Esophagus squamous epithelium (tissue), 5 donors: ENCODE data around the gene RAB40B. TPM values are rescaled to one million over a fixed set of nuclear protein-coding genes. Genes with fewer than 3 reads are reported as not detected.

Experiments used
- DNase-seq: peaks from one replicate; lab custom pipeline; 2025; lab: John Stamatoyannopoulos, UW
- H3K27ac ChIP-seq, 4 donors: fragments of 200-600 bp; sonication (generic); one replicate each; pipeline ENCODE4 v1.5.1; 2016 to 2019; ENCODE audit warnings: mild to moderate bottlenecking in 1 of 4
- H3K27me3 ChIP-seq, 4 donors: fragments of 200-600 bp; sonication (generic); 1 replicate in 3 of 4; 2 replicates in 1 of 4; pipeline versions ENCODE4 v1.5.1 to v1.6.0; 2017 to 2021; ENCODE audit warnings: antibody characterized with exemption in 1 of 4
- H3K36me3 ChIP-seq, 3 donors: fragments of 200-600 bp; sonication (generic); one replicate each; pipeline ENCODE4 v1.5.1; 2016 to 2019
- H3K4me1 ChIP-seq, 3 donors: fragments of 200-600 bp; sonication (generic); one replicate each; pipeline ENCODE4 v1.5.1; 2017 to 2019
- H3K4me3 ChIP-seq, 4 donors: fragments of 200-600 bp; sonication (generic); 1 replicate in 3 of 4; 2 replicates in 1 of 4; pipeline ENCODE4 v1.5.1; 2016 to 2019; ENCODE audit warnings: mild to moderate bottlenecking in 2 of 4, moderate library complexity in 1 of 4
- H3K9me3 ChIP-seq, 3 donors: fragments of 200-600 bp; sonication (generic); one replicate each; pipeline ENCODE4 v1.5.1; 2016 to 2019
- CTCF ChIP-seq, 6 experiments: fragments of 450-650 bp in 4 of 6; fragments of 200-600 bp in 2 of 6; sonication (generic) in 2 of 6; IDR thresholded peaks; one replicate each; pipeline ENCODE4 v1.5.1; 2016 to 2019; ENCODE audit warnings: antibody characterized with exemption in 6 of 6, mild to moderate bottlenecking in 4 of 6, moderate library complexity in 4 of 6
- POLR2A ChIP-seq, 4 donors: fragments of 450-650 bp; IDR thresholded peaks; one replicate each; pipeline ENCODE4 v1.6.1; 2017; ENCODE audit warnings: antibody characterized with exemption in 4 of 4, mild to moderate bottlenecking in 4 of 4, moderate library complexity in 3 of 4
- WGBS, 2 donors: methylation state at CpG; one replicate each; pipeline ENCODE4 v1.1.5; 2018; 5-methylcytosine and 5-hydroxymethylcytosine counted together
- intact Hi-C: fragments of 100-400 bp; cut with DNase I; formaldehyde crosslinking; loops from one replicate; pipeline ENCODE4 v1.15.0; 2022
- total RNA-seq, 4 donors: library from RNA; depleted of rRNA; stranded (reverse); fragments of >200 nt; gene quantifications; one replicate each; pipeline ENCODE4 v1.1.0, GENCODE V29; 2016
- donor health status: DM: yes; HTN: yes; CAD: no.

Gene RAB40B
- total RNA-seq, 4 donors from 2014 or later = 3.4 to 20.8 (median 9.8) TPM

GRCh38 chr17:82636626-82637598 is 61.6 kb downstream of the RAB40B start:
- no peaks in the 10 kb centered on the region for H3K27me3 ChIP-seq
- peak overlapping the region in 1 of 4 donors; percentile 9 for H3K4me3 ChIP-seq
- 54 to 58% methylated on average over 14 to 16 of the region's 16 CpGs for WGBS, 2 donors
- peaks cover 0 to 78% (median 6%) of the 10 kb centered on the region in 3 donors for H3K36me3 ChIP-seq
- intact Hi-C loops = no loop called here
- DNase-seq = no peak
- H3K27ac ChIP-seq = peak overlapping the region; percentile 73 to 90 (median 85)
- H3K4me1 ChIP-seq = peaks cover 0 to 60% (median 8%) of the 10 kb centered on the region in 3 donors
- TF ChIP-seq CTCF (IDR thresholded peaks at IDR 0.05) (no peak), POLR2A (IDR thresholded peaks at IDR 0.05) (no peak)
- H3K9me3 ChIP-seq = peaks cover 0 to 10% (median 0%) of the 10 kb centered on the region in 3 donors

- no peak for TF ChIP-seq CTCF (IDR thresholded peaks at IDR 0.05)
- TF ChIP-seq POLR2A (IDR thresholded peaks at IDR 0.05) = no peak
- Histone ChIP-seq H3K36me3 (peaks cover 9 to 80% (median 14%) of the 10 kb centered on the region in 3 donors), H3K4me1 (peaks cover 0 to 40% (median 8%) of the 10 kb centered on the region in 3 donors), H3K27me3 (no peaks in the 10 kb centered on the region), H3K4me3 (no peak overlapping the region), H3K27ac (no peak overlapping the region), H3K9me3 (peaks cover 0 to 10% (median 0%) of the 10 kb centered on the region in 3 donors)
- intact Hi-C loops = no loop called here
- no peak for DNase-seq
Observed at GRCh38 chr17:82633343-82633742, 65.2 kb downstream of the RAB40B start.

GRCh38 chr17:82632451-82632850 is 66.0 kb downstream of the RAB40B start:
- H3K4me3 ChIP-seq = no peak overlapping the region
- H3K4me1 ChIP-seq = peaks cover 0 to 42% (median 8%) of the 10 kb centered on the region in 3 donors
- TF ChIP-seq CTCF (IDR thresholded peaks at IDR 0.05) (no peak), POLR2A (IDR thresholded peaks at IDR 0.05) (no peak)
- H3K27me3 ChIP-seq = no peaks in the 10 kb centered on the region
- H3K36me3 ChIP-seq = peaks cover 9 to 85% (median 14%) of the 10 kb centered on the region in 3 donors
- no peak overlapping the region for H3K27ac ChIP-seq
- intact Hi-C loops = no loop called here
- WGBS, 2 donors = 83 to 84% methylated on average over 1 to 7 of the region's 8 CpGs
- peaks cover 0 to 6% (median 0%) of the 10 kb centered on the region in 3 donors for H3K9me3 ChIP-seq
- no peak for DNase-seq

GRCh38 chr17:82631544-82631943 is 67.0 kb downstream of the RAB40B start:
- Histone ChIP-seq H3K36me3 (peaks cover 12 to 88% (median 14%) of the 10 kb centered on the region in 3 donors), H3K9me3 (no peaks in the 10 kb centered on the region), H3K4me3 (no peak overlapping the region), H3K27me3 (no peaks in the 10 kb centered on the region), H3K4me1 (peaks cover 0 to 36% (median 4%) of the 10 kb centered on the region in 3 donors), H3K27ac (no peak overlapping the region)
- intact Hi-C loops = no loop called here
- no peak for TF ChIP-seq CTCF (IDR thresholded peaks at IDR 0.05)
- no peak for TF ChIP-seq POLR2A (IDR thresholded peaks at IDR 0.05)
- 88 to 98% methylated on average over 6 of the region's 6 CpGs for WGBS, 2 donors
- DNase-seq = no peak

- peaks cover 0 to 23% (median 0%) of the 10 kb centered on the region in 3 donors for H3K4me1 ChIP-seq
- 88 to 97% methylated on average over 11 to 12 of the region's 12 CpGs for WGBS, 2 donors
- H3K9me3 ChIP-seq = no peaks in the 10 kb centered on the region
- no peak overlapping the region for H3K27ac ChIP-seq
- no peak for DNase-seq
- TF ChIP-seq POLR2A (IDR thresholded peaks at IDR 0.05) (no peak), CTCF (IDR thresholded peaks at IDR 0.05) (no peak)
- no peaks in the 10 kb centered on the region for H3K27me3 ChIP-seq
- intact Hi-C loops = no loop called here
- H3K4me3 ChIP-seq = no peak overlapping the region
- H3K36me3 ChIP-seq = peaks cover 13 to 97% (median 14%) of the 10 kb centered on the region in 3 donors
Observed at GRCh38 chr17:82630212-82630611, 68.3 kb downstream of the RAB40B start.
